Measurements from ENCODE around the gene PCDHB15.

PCDHB15 gene

GRCh38 chr5:141250576-141250975 is 5.4 kb downstream of the PCDHB15 start:
- DNase-seq: no peak

- no peak for DNase-seq
These were observed 13.3 kb downstream of the PCDHB15 start for GRCh38 chr5:141258464-141258863.

GRCh38 chr5:141258948-141259347 is 13.8 kb downstream of the PCDHB15 start:
- DNase-seq: no peak

- no peak for DNase-seq
These were observed 15.5 kb downstream of the PCDHB15 start for GRCh38 chr5:141260458-141261237.

- no peak for DNase-seq
These were observed 16.0 kb downstream of the PCDHB15 start for GRCh38 chr5:141261238-141261546.

GRCh38 chr5:141269195-141269594 is 24.0 kb downstream of the PCDHB15 start:
- DNase-seq: no peak

GRCh38 chr5:141272906-141273305 is 27.7 kb downstream of the PCDHB15 start:
- no peak for DNase-seq

GRCh38 chr5:141298376-141298775 is 53.2 kb downstream of the PCDHB15 start:
- no peak for DNase-seq
